Measurements from ENCODE around the gene BDKRB2. TPM values are rescaled to one million over a fixed set of nuclear protein-coding genes. Genes with fewer than 3 reads are reported as not detected.

The BDKRB2 gene
- total and polyA plus RNA-seq, 2 experiments from 2014 or later = 0.14 to 0.21 TPM

GRCh38 chr14:96251656-96252155 lies 47.1 kb downstream of the BDKRB2 start (continued):
- TF ChIP-seq EZH2phosphoT487 (IDR thresholded peaks at IDR 0.05; ENCODE audit: unreplicated experiment) (no peak), NANOG (IDR thresholded peaks at IDR 0.05; ENCODE audit: borderline replicate concordance) (no peak), JUNB (IDR thresholded peaks at IDR 0.05; ENCODE audit: unreplicated experiment) (no peak), EZH2 (IDR thresholded peaks at IDR 0.05; ENCODE audit: low read depth, unreplicated experiment) (no peak), CTCF (conservative IDR thresholded peaks at IDR 0.05; ENCODE audit: low read depth in 2 of 2) (no peak)

- Mint-ChIP-seq H3K4me3 (no peak overlapping the region), H3K27ac (no peak overlapping the region), H3K9me3 (no peaks in the 10 kb centered on the region), H3K4me1 (peaks cover 21% of the 10 kb centered on the region), H3K36me3 (ENCODE audit: low read depth) (no peaks in the 10 kb centered on the region; the same call in 2 of the 3 replicates), H3K27me3 (ENCODE audit: insufficient read depth, low read depth, poor library complexity) (peaks cover 8% of the 10 kb centered on the region)
- H3K27ac ChIP-seq (ENCODE audit: low read depth) = no peak overlapping the region
- 0 out of 2 replicates have a peak, but pooled peaks cover 9% of the 10 kb centered on the region for H3K9me2 ChIP-seq (ENCODE audit: insufficient read depth)
- no peaks in the 10 kb centered on the region for H4K20me1 ChIP-seq (replicated peaks; ENCODE audit: insufficient read depth)
- H3K27me3 ChIP-seq (ENCODE audit: insufficient read depth) = no peaks in the 10 kb centered on the region
- ATAC-seq (no peak), DNase-seq (ENCODE audit: low spot score) (no peak)
- H3K4me1 ChIP-seq (ENCODE audit: insufficient read depth) = no peaks in the 10 kb centered on the region
- H2AFZ ChIP-seq = no peak overlapping the region
- no peaks in the 10 kb centered on the region for H3K79me2 ChIP-seq (replicated peaks; ENCODE audit: insufficient read depth)
- TF ChIP-seq ETS1 (IDR thresholded peaks at IDR 0.05) (no peak), ZNF462 (CRISPR knock-in tag; IDR thresholded peaks at IDR 0.05) (no peak), STAT1 (IDR thresholded peaks at IDR 0.05; ENCODE audit: unreplicated experiment) (no peak), CREB1 (CRISPR knock-in tag; IDR thresholded peaks at IDR 0.05; ENCODE audit: low read depth) (no peak), EZH2phosphoT487 (IDR thresholded peaks at IDR 0.05; ENCODE audit: unreplicated experiment) (no peak), ZNF114 (CRISPR knock-in tag; IDR thresholded peaks at IDR 0.05) (no peak)
- H3K4me3 ChIP-seq = no peak overlapping the region
- no peaks in the 10 kb centered on the region for H3F3A ChIP-seq (replicated peaks; ENCODE audit: low read depth)
- no peaks in the 10 kb centered on the region for H3K36me3 ChIP-seq (ENCODE audit: insufficient read depth)
- H3K4me2 ChIP-seq = no peak overlapping the region
Measured at GRCh38 chr14:96252323-96252998, 47.8 kb downstream of the BDKRB2 start.

All from GM23338 (cell line).